Esophagus squamous epithelium (tissue), 5 donors: Measurements from ENCODE around the gene KRT80. TPM values are rescaled to one million over a fixed set of nuclear protein-coding genes. Genes with fewer than 3 reads are reported as not detected.
A peak's percentile ranks its signal among the peaks of the same experiment; 100 is the strongest.

Source experiments
- DNase-seq: peaks from one replicate; lab custom pipeline; 2025; lab: John Stamatoyannopoulos, UW
- H3K27ac ChIP-seq, 4 donors: fragments of 200-600 bp; sonication (generic); one replicate each; pipeline ENCODE4 v1.5.1; 2016 to 2019; ENCODE audit warnings: mild to moderate bottlenecking in 1 of 4
- H3K27me3 ChIP-seq, 4 donors: fragments of 200-600 bp; sonication (generic); 1 replicate in 3 of 4; 2 replicates in 1 of 4; pipeline versions ENCODE4 v1.5.1 to v1.6.0; 2017 to 2021; ENCODE audit warnings: antibody characterized with exemption in 1 of 4
- H3K36me3 ChIP-seq, 3 donors: fragments of 200-600 bp; sonication (generic); one replicate each; pipeline ENCODE4 v1.5.1; 2016 to 2019
- H3K4me1 ChIP-seq, 3 donors: fragments of 200-600 bp; sonication (generic); one replicate each; pipeline ENCODE4 v1.5.1; 2017 to 2019
- H3K4me3 ChIP-seq, 4 donors: fragments of 200-600 bp; sonication (generic); 1 replicate in 3 of 4; 2 replicates in 1 of 4; pipeline ENCODE4 v1.5.1; 2016 to 2019; ENCODE audit warnings: mild to moderate bottlenecking in 2 of 4, moderate library complexity in 1 of 4
- H3K9me3 ChIP-seq, 3 donors: fragments of 200-600 bp; sonication (generic); one replicate each; pipeline ENCODE4 v1.5.1; 2016 to 2019
- POLR2A ChIP-seq, 4 donors: fragments of 450-650 bp; IDR thresholded peaks; one replicate each; pipeline ENCODE4 v1.6.1; 2017; ENCODE audit warnings: antibody characterized with exemption in 4 of 4, mild to moderate bottlenecking in 4 of 4, moderate library complexity in 3 of 4
- WGBS, 2 donors: methylation state at CpG; one replicate each; pipeline ENCODE4 v1.1.5; 2018; 5-methylcytosine and 5-hydroxymethylcytosine counted together
- intact Hi-C: fragments of 100-400 bp; cut with DNase I; formaldehyde crosslinking; loops from one replicate; pipeline ENCODE4 v1.15.0; 2022
- total RNA-seq, 4 donors: library from RNA; depleted of rRNA; stranded (reverse); fragments of >200 nt; gene quantifications; one replicate each; pipeline ENCODE4 v1.1.0, GENCODE V29; 2016
- TF ChIP-seq, protein P1 (sequence below), 6 experiments: fragments of 450-650 bp in 4 of 6; fragments of 200-600 bp in 2 of 6; sonication (generic) in 2 of 6; IDR thresholded peaks; one replicate each; pipeline ENCODE4 v1.5.1; 2016 to 2019; ENCODE audit warnings: antibody characterized with exemption in 6 of 6, mild to moderate bottlenecking in 4 of 6, moderate library complexity in 4 of 6
- donor health status: DM: yes; HTN: yes; CAD: no.

KRT80 gene
- total RNA-seq, 4 donors from 2014 or later: 11.4 to 39.6 (median 16.5) TPM

DNA sequence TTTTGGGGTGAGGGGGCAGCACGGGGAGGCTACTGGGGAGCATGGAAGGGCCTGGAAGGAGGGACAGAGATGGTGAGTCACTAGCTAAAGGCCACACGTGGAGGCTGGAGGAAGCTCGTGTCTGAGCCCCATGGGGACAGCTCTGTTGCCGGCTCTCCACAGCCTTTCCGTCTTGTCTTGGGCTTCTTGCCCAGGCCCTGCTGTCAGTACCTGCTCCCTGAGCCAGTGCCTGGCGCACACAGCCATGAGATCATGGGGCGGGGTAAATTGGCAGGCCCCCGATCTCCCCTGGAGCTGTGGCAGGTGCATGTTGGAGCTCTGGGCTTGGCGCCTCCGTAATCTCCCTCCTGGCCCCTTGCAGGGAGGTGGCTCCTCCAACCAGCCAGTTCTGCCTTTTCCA lies 16.1 kb upstream of the KRT80 start:
- H3K9me3 ChIP-seq: no peaks in the 10 kb centered on the region
- DNase-seq: no peak
- H3K27ac ChIP-seq: peak overlapping the region; percentile 45 to 74 (median 48)
- no peak for TF ChIP-seq POLR2A (IDR thresholded peaks at IDR 0.05)
- TF ChIP-seq, protein P1, sequence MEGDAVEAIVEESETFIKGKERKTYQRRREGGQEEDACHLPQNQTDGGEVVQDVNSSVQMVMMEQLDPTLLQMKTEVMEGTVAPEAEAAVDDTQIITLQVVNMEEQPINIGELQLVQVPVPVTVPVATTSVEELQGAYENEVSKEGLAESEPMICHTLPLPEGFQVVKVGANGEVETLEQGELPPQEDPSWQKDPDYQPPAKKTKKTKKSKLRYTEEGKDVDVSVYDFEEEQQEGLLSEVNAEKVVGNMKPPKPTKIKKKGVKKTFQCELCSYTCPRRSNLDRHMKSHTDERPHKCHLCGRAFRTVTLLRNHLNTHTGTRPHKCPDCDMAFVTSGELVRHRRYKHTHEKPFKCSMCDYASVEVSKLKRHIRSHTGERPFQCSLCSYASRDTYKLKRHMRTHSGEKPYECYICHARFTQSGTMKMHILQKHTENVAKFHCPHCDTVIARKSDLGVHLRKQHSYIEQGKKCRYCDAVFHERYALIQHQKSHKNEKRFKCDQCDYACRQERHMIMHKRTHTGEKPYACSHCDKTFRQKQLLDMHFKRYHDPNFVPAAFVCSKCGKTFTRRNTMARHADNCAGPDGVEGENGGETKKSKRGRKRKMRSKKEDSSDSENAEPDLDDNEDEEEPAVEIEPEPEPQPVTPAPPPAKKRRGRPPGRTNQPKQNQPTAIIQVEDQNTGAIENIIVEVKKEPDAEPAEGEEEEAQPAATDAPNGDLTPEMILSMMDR (IDR thresholded peaks at IDR 0.05): no peak
- H3K4me1 ChIP-seq: peaks cover 25 to 65% (median 28%) of the 10 kb centered on the region in 3 donors
- peaks cover 0 to 13% (median 0%) of the 10 kb centered on the region in 4 donors for H3K27me3 ChIP-seq
- H3K4me3 ChIP-seq: no peak overlapping the region
- H3K36me3 ChIP-seq: no peaks in the 10 kb centered on the region
- 18 to 20% methylated on average over 5 of the region's 10 CpGs for WGBS, 2 donors
- intact Hi-C loops: no loop called here

DNA sequence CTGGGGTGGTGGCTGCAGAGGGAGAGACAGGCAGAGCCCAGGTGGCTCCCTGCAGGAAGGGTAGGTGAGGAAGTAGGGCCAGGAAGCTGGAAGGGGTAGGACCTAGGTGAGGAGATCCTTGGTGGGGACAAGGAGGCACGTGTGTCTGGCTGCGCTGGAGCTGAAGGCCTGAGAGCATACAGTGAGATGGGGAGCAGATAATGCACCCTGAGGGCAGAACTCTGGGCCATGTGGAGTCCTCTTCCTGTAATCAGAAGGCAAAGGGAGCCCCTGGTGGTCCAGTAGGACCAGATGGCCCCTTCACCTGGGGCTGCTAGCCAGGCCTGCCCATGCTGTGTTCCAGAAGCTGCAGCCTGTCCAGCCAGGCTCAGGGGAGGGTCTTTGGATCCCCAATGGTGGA lies 15.3 kb upstream of the KRT80 start:
- H3K27me3 ChIP-seq: peaks cover 0 to 13% (median 0%) of the 10 kb centered on the region in 4 donors
- peak overlapping the region in 1 of 4 donors; percentile 13 for H3K27ac ChIP-seq
- intact Hi-C loops: no loop called here
- no peaks in the 10 kb centered on the region for H3K36me3 ChIP-seq
- peaks cover 28 to 71% (median 36%) of the 10 kb centered on the region in 3 donors for H3K4me1 ChIP-seq
- WGBS, 2 donors: 64 to 82% methylated on average over 2 of the region's 2 CpGs
- no peak for TF ChIP-seq POLR2A (IDR thresholded peaks at IDR 0.05)
- TF ChIP-seq, protein P1 (IDR thresholded peaks at IDR 0.05): no peak
- H3K4me3 ChIP-seq: no peak overlapping the region
- H3K9me3 ChIP-seq: no peaks in the 10 kb centered on the region
- DNase-seq: no peak

DNA sequence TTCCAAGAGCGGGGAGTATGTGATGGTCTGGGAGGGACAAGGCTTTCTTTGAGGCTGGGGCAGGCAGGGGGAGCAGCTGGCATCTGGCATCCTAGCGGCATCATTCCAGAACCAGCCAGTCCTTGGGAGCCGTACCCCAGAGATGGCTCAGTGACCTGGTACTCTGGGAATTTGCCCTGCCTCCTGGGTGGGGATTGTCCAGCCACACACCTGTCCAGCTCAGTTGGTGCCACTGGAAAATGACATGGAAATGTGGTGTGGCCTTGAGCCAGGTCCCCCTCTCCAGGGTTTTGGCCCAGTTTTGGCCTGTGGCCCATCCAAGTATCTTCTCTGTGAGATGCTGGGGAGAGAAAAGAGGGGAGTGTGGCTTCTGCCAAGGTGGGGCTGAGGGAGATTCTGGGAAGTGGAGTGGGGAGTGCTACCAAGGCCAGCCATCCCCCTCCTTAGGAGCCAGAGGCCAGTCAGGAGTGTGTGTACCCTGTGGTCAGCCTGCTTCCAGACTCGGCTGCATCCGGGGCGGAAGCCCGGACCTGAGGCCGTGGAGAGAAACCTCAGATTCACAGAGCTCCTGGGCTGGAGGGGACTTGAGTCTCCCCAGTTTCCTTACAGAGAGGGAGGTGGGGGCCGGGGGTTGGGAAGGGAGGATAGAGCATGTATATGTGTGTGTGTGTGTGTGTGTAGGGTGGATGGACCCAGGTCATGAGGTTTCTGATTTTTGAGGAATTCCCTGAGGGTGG lies 14.7 kb upstream of the KRT80 start:
- WGBS, 2 donors: 79 to 95% methylated on average over 3 to 5 of the region's 9 CpGs
- intact Hi-C loops: no loop called here
- no peak for DNase-seq
- no peak for TF ChIP-seq POLR2A (IDR thresholded peaks at IDR 0.05)
- TF ChIP-seq, protein P1 (IDR thresholded peaks at IDR 0.05): no peak
- H3K4me3 ChIP-seq: no peak overlapping the region
- H3K27ac ChIP-seq: no peak overlapping the region
- H3K27me3 ChIP-seq: peaks cover 0 to 15% (median 0%) of the 10 kb centered on the region in 4 donors
- no peaks in the 10 kb centered on the region for H3K9me3 ChIP-seq
- peaks cover 28 to 73% (median 36%) of the 10 kb centered on the region in 3 donors for H3K4me1 ChIP-seq
- no peaks in the 10 kb centered on the region for H3K36me3 ChIP-seq

DNA sequence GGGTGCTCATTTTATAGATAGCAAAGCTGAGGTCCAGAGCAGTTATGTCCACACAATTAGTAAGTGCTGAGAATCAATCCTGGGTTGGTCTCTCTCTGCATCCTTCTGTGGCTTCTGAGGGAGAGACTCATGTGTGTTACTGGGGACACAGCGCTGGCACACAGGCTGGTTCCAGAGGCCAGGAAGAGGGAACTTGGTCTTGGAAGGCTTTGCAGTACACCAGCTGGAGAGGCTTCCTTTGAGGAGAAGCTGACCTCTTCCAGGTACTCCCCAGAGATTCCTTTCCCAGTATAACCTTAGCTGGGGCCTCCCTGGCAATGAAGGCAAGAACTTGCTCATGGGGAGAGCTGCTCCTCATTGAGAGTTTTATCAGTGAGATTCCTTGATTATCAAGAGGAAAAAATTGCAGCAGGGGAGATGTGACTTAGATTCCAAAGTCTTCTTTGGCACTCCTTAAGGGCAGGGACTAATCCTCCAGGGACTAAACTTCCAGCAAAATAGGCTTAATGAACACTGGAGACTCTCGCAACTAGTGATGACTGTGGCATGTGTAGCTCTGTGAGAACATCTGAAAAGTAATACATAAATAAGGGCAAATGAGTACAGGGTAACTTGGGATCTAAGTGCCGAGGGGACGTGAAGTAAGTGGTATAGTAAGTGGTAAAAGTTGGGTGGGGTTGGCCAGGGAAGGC lies 13.9 kb upstream of the KRT80 start:
- TF ChIP-seq, protein P1 (IDR thresholded peaks at IDR 0.05): no peak
- TF ChIP-seq POLR2A (IDR thresholded peaks at IDR 0.05): no peak
- no peaks in the 10 kb centered on the region for H3K36me3 ChIP-seq
- H3K4me3 ChIP-seq: no peak overlapping the region
- H3K4me1 ChIP-seq: peaks cover 28 to 68% (median 36%) of the 10 kb centered on the region in 3 donors
- no peaks in the 10 kb centered on the region for H3K9me3 ChIP-seq
- WGBS, 2 donors: 85 to 97% methylated on average over 4 of the region's 4 CpGs
- no peak overlapping the region for H3K27ac ChIP-seq
- intact Hi-C loops: no loop called here
- H3K27me3 ChIP-seq: peaks cover 0 to 18% (median 0%) of the 10 kb centered on the region in 4 donors
- no peak for DNase-seq
